ENCODE data around the gene SP100. TPM values are rescaled to one million over a fixed set of nuclear protein-coding genes. Genes with fewer than 3 reads are reported as not detected.
"Not testable (repeated sequence)": the region's sequence is repeated elsewhere in the genome, so short reads cannot be mapped to it uniquely, and the experiment has no call there.

SP100 gene
- total RNA-seq (335 TPM), polyA plus RNA-seq (100 to 1,000 TPM; 116 to 130 (median 122) TPM)

- peak; percentile 84 to 92 for ATAC-seq (ENCODE audit: low read depth in 2 of 2)
- Histone ChIP-seq H3K27me3 (ENCODE audit: control insufficient read depth, insufficient read depth, low read length) (no peaks in the 10 kb centered on the region), H3K9me3 (ENCODE audit: control insufficient read depth in 2 of 2, low read length in 2 of 2) (no peaks in the 10 kb centered on the region), H3K27ac (ENCODE audit: insufficient read depth, low read length, poor library complexity, severe bottlenecking) (peak within 1 kb of the TSS; percentile 94), H3K4me1 (ENCODE audit: control insufficient read depth, insufficient read depth, low read length, poor library complexity, severe bottlenecking) (peaks cover 87% of the 10 kb centered on the region), H3K36me3 (ENCODE audit: control insufficient read depth, insufficient read depth, low read length) (peaks cover 6% of the 10 kb centered on the region), H3K4me3 (ENCODE audit: low read depth, low read length) (peak within 1 kb of the TSS; percentile 100)
- no peaks in the 10 kb centered on the region for H3K27me3 Mint-ChIP-seq
- H3K27ac Mint-ChIP-seq, result peak within 1 kb of the TSS; percentile 97 to 100 (median 99)
- H3K36me3 Mint-ChIP-seq, result peaks cover 11% of the 10 kb centered on the region
- H3K4me3 Mint-ChIP-seq, result peak within 1 kb of the TSS; percentile 94 to 99 (median 98)
- no peaks in the 10 kb centered on the region for H3K9me3 Mint-ChIP-seq
- DNase-seq, result peak; percentile 71 to 92 (median 80)
- H3K4me1 Mint-ChIP-seq, result peaks cover 45 to 80% (median 65%) of the 10 kb centered on the region in 4 donors
Observed at GRCh38 chr2:230416061-230416721, at the start of gene SP100. TSS of gene SP100 (plus strand) at chr2:230416201. CDS start at chr2:230416297, 96 bp downstream.

GRCh38 chr2:230382108-230382507 is 33.9 kb upstream of the SP100 start:
- Histone ChIP-seq H3K4me1 (ENCODE audit: control insufficient read depth, insufficient read depth, low read length, poor library complexity, severe bottlenecking) (no peaks in the 10 kb centered on the region), H3K27me3 (ENCODE audit: control insufficient read depth, insufficient read depth, low read length) (no peaks in the 10 kb centered on the region), H3K4me3 (ENCODE audit: low read depth, low read length) (no peak overlapping the region), H3K9me3 (ENCODE audit: control insufficient read depth in 2 of 2, low read length in 2 of 2) (no peaks in the 10 kb centered on the region), H3K36me3 (ENCODE audit: control insufficient read depth, insufficient read depth, low read length) (peaks cover 64% of the 10 kb centered on the region), H3K27ac (ENCODE audit: insufficient read depth, low read length, poor library complexity, severe bottlenecking) (no peak overlapping the region)
- ATAC-seq (ENCODE audit: low read depth in 2 of 2) (no peak), DNase-seq (no peak)
- peaks cover 56% of the 10 kb centered on the region for H3K36me3 Mint-ChIP-seq
- H3K4me3 Mint-ChIP-seq, result no peak overlapping the region
- H3K27ac Mint-ChIP-seq, result peak overlapping the region in 1 of 3 donors; percentile 32
- no peaks in the 10 kb centered on the region for H3K9me3 Mint-ChIP-seq
- H3K4me1 Mint-ChIP-seq, result peaks cover 5 to 22% (median 13%) of the 10 kb centered on the region in 4 donors
- H3K27me3 Mint-ChIP-seq, result no peaks in the 10 kb centered on the region

GRCh38 chr2:230383453-230383852 is 32.5 kb upstream of the SP100 start:
- no peaks in the 10 kb centered on the region for H3K27me3 Mint-ChIP-seq
- Histone ChIP-seq H3K27me3 (ENCODE audit: control insufficient read depth, insufficient read depth, low read length) (no peaks in the 10 kb centered on the region), H3K4me3 (ENCODE audit: low read depth, low read length) (no peak overlapping the region), H3K36me3 (ENCODE audit: control insufficient read depth, insufficient read depth, low read length) (peaks cover 65% of the 10 kb centered on the region), H3K4me1 (ENCODE audit: control insufficient read depth, insufficient read depth, low read length, poor library complexity, severe bottlenecking) (no peaks in the 10 kb centered on the region), H3K27ac (ENCODE audit: insufficient read depth, low read length, poor library complexity, severe bottlenecking) (no peak overlapping the region), H3K9me3 (ENCODE audit: control insufficient read depth in 2 of 2, low read length in 2 of 2) (no peaks in the 10 kb centered on the region)
- H3K4me3 Mint-ChIP-seq, result no peak overlapping the region
- peaks cover 51% of the 10 kb centered on the region for H3K36me3 Mint-ChIP-seq
- peaks cover 0 to 14% (median 10%) of the 10 kb centered on the region in 4 donors for H3K4me1 Mint-ChIP-seq
- no peaks in the 10 kb centered on the region for H3K9me3 Mint-ChIP-seq
- DNase-seq (no peak), ATAC-seq (ENCODE audit: low read depth in 2 of 2) (no peak)
- H3K27ac Mint-ChIP-seq, result peak overlapping the region in 1 of 3 donors; percentile 49

GRCh38 chr2:230384986-230385385 is 31.0 kb upstream of the SP100 start:
- ATAC-seq (ENCODE audit: low read depth in 2 of 2) (no peak), DNase-seq (no peak)
- Mint-ChIP-seq H3K27me3 (no peaks in the 10 kb centered on the region), H3K36me3 (peaks cover 59% of the 10 kb centered on the region), H3K4me3 (peak overlapping the region in 1 of 4 donors; percentile 68), H3K9me3 (no peaks in the 10 kb centered on the region), H3K27ac (peak overlapping the region in 1 of 3 donors; percentile 37), H3K4me1 (peaks cover 0 to 9% (median 5%) of the 10 kb centered on the region in 4 donors)
- Histone ChIP-seq H3K27ac (ENCODE audit: insufficient read depth, low read length, poor library complexity, severe bottlenecking) (no peak overlapping the region), H3K36me3 (ENCODE audit: control insufficient read depth, insufficient read depth, low read length) (peaks cover 75% of the 10 kb centered on the region), H3K4me3 (ENCODE audit: low read depth, low read length) (no peak overlapping the region), H3K9me3 (ENCODE audit: control insufficient read depth in 2 of 2, low read length in 2 of 2) (no peaks in the 10 kb centered on the region), H3K4me1 (ENCODE audit: control insufficient read depth, insufficient read depth, low read length, poor library complexity, severe bottlenecking) (no peaks in the 10 kb centered on the region), H3K27me3 (ENCODE audit: control insufficient read depth, insufficient read depth, low read length) (no peaks in the 10 kb centered on the region)

- H3K9me3 ChIP-seq (ENCODE audit: control insufficient read depth in 2 of 2, low read length in 2 of 2), result peaks cover 10 to 11% of the 10 kb centered on the region in 2 experiments
- Mint-ChIP-seq H3K4me3 (no peak overlapping the region), H3K27ac (no peak overlapping the region), H3K36me3 (peaks cover 89% of the 10 kb centered on the region), H3K27me3 (no peaks in the 10 kb centered on the region), H3K9me3 (peaks cover 0 to 6% (median 0%) of the 10 kb centered on the region in 7 donors), H3K4me1 (peaks cover 0 to 11% (median 5%) of the 10 kb centered on the region in 4 donors)
- H3K4me1 ChIP-seq (ENCODE audit: control insufficient read depth, insufficient read depth, low read length, poor library complexity, severe bottlenecking), result no peaks in the 10 kb centered on the region
- no peak overlapping the region for H3K4me3 ChIP-seq (ENCODE audit: low read depth, low read length)
- DNase-seq (no peak), ATAC-seq (ENCODE audit: low read depth in 2 of 2) (no peak)
- no peaks in the 10 kb centered on the region for H3K27me3 ChIP-seq (ENCODE audit: control insufficient read depth, insufficient read depth, low read length)
- H3K27ac ChIP-seq (ENCODE audit: insufficient read depth, low read length, poor library complexity, severe bottlenecking), result no peak overlapping the region
- peaks cover 93% of the 10 kb centered on the region for H3K36me3 ChIP-seq (ENCODE audit: control insufficient read depth, insufficient read depth, low read length)
Observed at GRCh38 chr2:230394301-230394700, 21.7 kb upstream of the SP100 start.

GRCh38 chr2:230398698-230399097 is 17.3 kb upstream of the SP100 start:
- not testable (repeated sequence) for H3K27ac ChIP-seq (ENCODE audit: insufficient read depth, low read length, poor library complexity, severe bottlenecking); H3K27me3 Mint-ChIP-seq; ATAC-seq (ENCODE audit: low read depth in 2 of 2); H3K27me3 ChIP-seq (ENCODE audit: control insufficient read depth, insufficient read depth, low read length); DNase-seq; H3K4me3 Mint-ChIP-seq; H3K4me3 ChIP-seq (ENCODE audit: low read depth, low read length); H3K4me1 ChIP-seq (ENCODE audit: control insufficient read depth, insufficient read depth, low read length, poor library complexity, severe bottlenecking); H3K9me3 Mint-ChIP-seq
- H3K27ac Mint-ChIP-seq, result peak overlapping the region in 2 of 3 donors; percentile 12 to 83
- peaks cover 72% of the 10 kb centered on the region for H3K36me3 Mint-ChIP-seq
- H3K4me1 Mint-ChIP-seq, result peaks cover 0 to 11% (median 0%) of the 10 kb centered on the region in 4 donors
- H3K36me3 ChIP-seq (ENCODE audit: control insufficient read depth, insufficient read depth, low read length), result peaks cover 78% of the 10 kb centered on the region
- H3K9me3 ChIP-seq (ENCODE audit: control insufficient read depth in 2 of 2, low read length in 2 of 2), result peaks cover 10 to 11% of the 10 kb centered on the region in 2 experiments

GRCh38 chr2:230400041-230400440 is 16.0 kb upstream of the SP100 start:
- Histone ChIP-seq H3K4me1 (ENCODE audit: control insufficient read depth, insufficient read depth, low read length, poor library complexity, severe bottlenecking) (no peaks in the 10 kb centered on the region), H3K27me3 (ENCODE audit: control insufficient read depth, insufficient read depth, low read length) (no peaks in the 10 kb centered on the region), H3K9me3 (ENCODE audit: control insufficient read depth in 2 of 2, low read length in 2 of 2) (peaks cover 9 to 11% of the 10 kb centered on the region in 2 experiments), H3K4me3 (ENCODE audit: low read depth, low read length) (no peak overlapping the region), H3K36me3 (ENCODE audit: control insufficient read depth, insufficient read depth, low read length) (peaks cover 75% of the 10 kb centered on the region), H3K27ac (ENCODE audit: insufficient read depth, low read length, poor library complexity, severe bottlenecking) (no peak overlapping the region)
- peak overlapping the region in 2 of 3 donors; percentile 54 to 59 for H3K27ac Mint-ChIP-seq
- H3K4me1 Mint-ChIP-seq, result peaks cover 0 to 11% (median 0%) of the 10 kb centered on the region in 4 donors
- H3K4me3 Mint-ChIP-seq, result no peak overlapping the region
- H3K36me3 Mint-ChIP-seq, result peaks cover 71% of the 10 kb centered on the region
- no peak for DNase-seq
- no peak for ATAC-seq (ENCODE audit: low read depth in 2 of 2)
- peaks cover 0 to 6% (median 0%) of the 10 kb centered on the region in 7 donors for H3K9me3 Mint-ChIP-seq
- H3K27me3 Mint-ChIP-seq, result no peaks in the 10 kb centered on the region
